T-helper 22 cell (primary cell): ENCODE results near the gene TLL2.

Source experiments
- DNase-seq: peaks from one replicate; pipeline ENCODE4 v3.0.0-alpha.2; 2020; ENCODE audit warnings: low read depth

Gene TLL2

DNA sequence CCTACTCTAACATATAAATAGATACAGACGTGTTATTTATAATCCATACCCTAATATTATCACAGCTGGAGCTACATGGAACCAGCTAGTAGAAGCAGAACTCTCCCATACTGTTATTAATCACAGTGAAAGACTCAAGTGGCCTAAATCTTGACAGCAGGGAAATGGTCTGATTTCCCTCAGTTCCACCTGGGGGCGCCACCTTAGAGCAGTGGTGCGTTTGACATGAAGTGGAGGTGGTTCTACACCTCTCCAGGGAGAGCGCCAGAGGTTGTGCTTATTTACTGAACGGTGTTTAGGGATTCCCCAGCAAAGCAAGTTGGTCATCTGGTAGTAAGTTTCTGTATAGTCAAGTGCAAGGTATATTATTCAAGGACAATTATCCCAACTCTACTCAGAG, 191.9 kb downstream of the TLL2 start:
- no peak for DNase-seq

DNA sequence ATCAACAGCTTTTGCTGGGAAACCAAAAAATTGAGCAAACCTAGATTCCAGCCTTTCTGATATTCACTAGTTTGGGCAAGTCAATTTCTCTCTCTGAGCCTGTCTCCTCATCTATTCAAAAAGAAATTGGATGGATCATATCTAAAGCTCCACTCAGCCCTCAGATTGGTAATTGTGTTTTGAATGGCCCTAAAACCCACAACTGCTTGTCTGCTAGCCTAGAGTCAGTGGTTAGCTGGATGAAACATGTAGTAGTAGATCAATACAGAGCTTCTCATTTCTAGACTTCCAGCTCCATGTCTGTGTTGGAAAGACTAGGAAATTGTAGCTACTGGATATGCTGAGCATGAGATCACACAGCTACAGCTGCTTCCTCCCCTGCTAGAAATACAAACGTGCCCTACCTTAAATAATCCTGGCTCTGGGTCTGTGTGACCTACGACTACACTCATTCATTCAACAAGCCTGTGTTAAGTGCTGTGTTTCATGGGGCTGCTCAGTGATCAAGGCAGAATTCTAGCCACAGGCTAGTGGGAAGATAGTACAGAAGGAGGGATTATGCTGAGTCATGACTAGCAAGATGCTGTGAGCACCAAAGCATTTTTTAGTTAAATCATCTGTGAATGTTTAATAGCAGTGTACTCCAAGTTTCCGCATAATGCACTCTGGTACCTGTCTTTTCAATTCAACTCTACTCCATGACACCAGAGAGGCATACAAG, 193.8 kb downstream of the TLL2 start:
- no peak for DNase-seq

DNA sequence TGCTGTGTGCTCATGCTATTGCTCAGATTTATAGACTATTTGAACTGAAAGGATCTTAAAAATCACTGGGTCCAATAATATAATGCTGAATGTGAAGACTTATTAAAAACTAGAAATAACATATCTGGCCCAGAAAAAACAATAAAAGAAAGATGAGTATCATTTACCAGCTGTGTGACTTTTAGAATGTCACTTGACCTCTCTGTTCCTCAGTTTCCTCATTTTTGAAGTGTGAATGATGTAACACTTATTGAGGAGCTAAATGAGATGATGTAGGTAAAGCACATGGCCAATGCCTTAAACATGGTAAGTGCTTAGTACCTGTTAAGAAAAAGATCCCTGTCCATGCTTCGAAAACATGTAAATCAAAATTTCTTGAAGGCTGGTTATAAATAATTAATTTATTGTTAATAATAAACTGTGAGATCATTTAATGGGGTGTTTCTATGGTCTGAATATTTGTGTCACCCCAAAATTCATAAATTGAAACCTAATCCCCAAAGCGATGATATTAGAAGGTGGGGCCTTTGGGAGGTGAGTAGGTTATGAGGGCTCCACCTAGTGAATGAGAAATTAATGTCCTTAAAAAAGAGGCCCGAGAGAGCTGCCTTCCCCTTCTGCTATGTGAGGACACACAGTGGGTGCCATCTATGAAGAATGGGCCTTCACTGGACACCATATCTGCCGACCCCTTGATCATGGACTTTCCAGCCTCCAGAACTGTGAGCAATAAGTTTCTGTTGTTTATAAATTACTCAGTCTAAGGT, 196.5 kb downstream of the TLL2 start:
- DNase-seq, result no peak
